ENCODE measurements around the gene MACROD1.

- TF ChIP-seq EZH2 (IDR thresholded peaks at IDR 0.05; ENCODE audit: insufficient read depth, low read length): no peak
- no peak for TF ChIP-seq CTCF (IDR thresholded peaks at IDR 0.05; ENCODE audit: insufficient read depth, low read depth, low read length)
Measured at GRCh38 chr11:64084146-64084950, 81.6 kb downstream of the MACROD1 start.

Measured in astrocyte (in vitro differentiated cells and primary cell).